SU-DHL-6 (cell line): ENCODE results near the gene RNF180.

Experiments
- CTCF ChIP-seq: fragments of 200-600 bp; sonication (generic); IDR thresholded peaks from one replicate; pipeline ENCODE4 v1.5.1; 2017; ENCODE audit warnings: antibody characterized with exemption, mild to moderate bottlenecking, low read length, moderate library complexity; ENCODE audit not compliant: insufficient read depth, poor library complexity, severe bottlenecking
- EZH2phosphoT487 ChIP-seq: fragments of 200-600 bp; sonication (generic), shearing (Covaris generic); conservative IDR thresholded peaks from 2 replicates; pipeline ENCODE4 v1.6.1; 2018; ENCODE audit warnings: mild to moderate bottlenecking, antibody characterized with exemption, low read length, moderate library complexity, mixed read lengths

DNA sequence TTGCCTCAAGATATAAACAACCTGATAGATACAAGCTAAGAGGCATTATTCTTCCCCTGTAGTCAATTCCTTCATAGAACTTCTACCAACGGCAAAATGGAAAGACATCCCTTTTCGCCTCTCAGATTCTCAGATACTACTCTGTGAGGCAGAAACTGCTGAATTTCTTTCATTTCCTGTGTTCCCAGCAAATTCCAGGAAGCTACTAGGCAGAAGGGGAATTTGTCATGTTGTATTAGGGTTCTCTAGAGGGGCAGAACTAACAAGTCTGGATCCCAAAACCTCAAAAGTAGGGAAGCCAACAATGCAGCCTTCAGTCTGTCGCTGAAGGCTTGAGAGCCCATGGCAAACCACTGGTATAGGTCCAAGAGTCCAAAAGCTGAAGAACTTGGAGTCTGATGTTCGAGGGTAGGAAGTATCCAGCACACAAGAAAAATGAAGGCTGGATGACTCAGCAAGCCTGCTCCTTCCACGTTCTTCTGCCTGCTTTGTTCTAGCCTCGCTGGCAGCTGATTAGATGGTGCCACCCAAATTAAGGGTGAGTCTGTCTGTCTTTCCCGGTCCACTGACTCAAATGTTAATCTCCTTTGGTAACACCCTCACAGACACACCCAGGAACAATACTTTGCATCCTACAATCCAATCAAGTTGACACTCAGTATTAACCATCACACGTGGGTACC lies 15.2 kb downstream of the RNF180 start:
- TF ChIP-seq CTCF, result no peak
- no peak for TF ChIP-seq EZH2phosphoT487
